Fibroblast of gingiva (primary cell): Measurements from ENCODE around the gene LECT2.
A peak's percentile ranks its signal among the peaks of the same experiment; 100 is the strongest.

ENCODE experiments used
- DNase-seq: peaks from one replicate; pipeline ENCODE4 v3.0.0-alpha.2; 2011; ENCODE audit warnings: low read depth

Gene LECT2

DNA sequence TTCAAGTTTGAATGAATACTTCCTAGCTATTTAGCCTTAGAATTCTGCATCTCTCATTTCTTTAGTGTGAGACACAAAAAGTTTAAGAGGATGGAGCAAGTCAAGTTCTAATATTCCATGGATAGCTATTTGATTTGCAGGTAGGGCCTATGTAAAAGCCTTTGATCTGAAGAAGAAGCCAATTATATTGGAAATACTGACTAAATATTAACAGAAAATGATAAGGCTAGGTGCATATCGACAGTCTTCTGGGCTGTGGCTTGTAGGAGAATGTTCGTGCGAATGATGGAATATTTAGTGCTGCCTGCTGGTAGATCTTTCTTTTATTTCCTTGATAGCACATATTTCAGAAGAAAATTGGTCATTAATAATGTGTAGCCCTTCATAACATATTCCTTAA lies at the start of gene LECT2:
Gene LECT2, minus strand, starts transcription at position 85 of the 400 bp plus-strand sequence. CDS start 150 bp downstream, outside the sequence.
- no peak for DNase-seq

DNA sequence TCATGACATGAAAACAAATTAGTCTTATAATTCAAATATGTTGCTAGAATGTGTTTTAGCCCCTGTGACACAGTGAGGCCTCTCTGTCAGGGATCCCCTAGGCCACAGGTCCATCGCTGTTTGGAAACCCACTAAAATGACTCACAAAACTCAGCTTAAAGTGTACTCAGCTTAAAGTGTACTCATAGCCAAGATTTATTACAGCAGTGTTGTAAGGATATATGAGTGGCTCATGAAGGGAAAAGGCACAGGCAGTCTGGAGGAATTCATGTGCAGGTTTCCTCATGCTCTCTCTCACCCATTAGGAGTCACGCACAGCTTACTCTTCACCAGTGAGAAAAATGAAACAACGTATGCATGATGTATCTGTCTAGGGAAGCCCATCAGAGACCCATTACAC lies 49.7 kb upstream of the LECT2 start:
- DNase-seq: peak; percentile 46

DNA sequence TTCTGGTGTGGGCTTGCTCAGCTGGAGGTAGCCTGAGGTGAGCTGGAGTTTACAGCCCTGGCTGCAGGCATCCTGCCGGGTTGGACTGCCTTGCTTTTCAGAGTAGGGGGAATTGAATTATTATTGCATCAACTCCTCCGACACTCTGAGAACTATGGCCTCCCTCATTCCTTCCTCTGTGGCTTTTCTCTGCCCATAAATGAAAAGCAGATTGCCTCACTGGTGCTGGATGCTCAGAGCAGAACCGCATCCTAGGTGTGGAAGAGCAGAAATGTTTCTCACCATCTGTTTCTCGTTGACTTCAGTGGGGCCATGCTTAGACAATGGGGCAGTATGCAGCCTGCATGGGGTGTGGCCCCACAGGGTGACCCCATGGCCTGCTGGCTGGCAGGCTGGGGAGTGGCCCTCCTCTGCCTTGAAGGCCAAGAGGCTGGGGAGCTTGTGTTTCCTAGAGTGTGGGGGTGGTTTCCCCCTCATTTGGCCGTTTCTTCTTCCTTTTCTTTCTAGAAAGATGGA lies 46.7 kb upstream of the LECT2 start:
- DNase-seq: peak; percentile 86

DNA sequence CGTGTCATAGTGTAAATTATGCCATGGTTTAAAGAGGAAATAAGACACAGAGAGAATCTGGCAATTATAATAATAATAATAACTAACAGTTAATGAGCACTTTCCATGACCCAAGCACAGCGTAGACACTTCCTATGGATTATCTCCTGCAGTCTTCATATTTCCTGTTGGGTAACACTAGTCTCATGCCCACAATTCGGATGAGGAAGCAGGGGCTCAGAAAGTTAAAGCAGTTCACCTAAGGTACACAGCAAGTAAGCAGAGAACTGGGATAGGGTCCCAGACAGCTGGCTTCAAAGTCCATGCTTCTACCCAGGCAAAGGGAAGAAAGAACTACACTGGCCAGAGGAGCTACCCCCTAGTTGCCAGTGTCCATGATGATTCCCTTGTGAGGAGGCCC lies 46.1 kb upstream of the LECT2 start:
- no peak for DNase-seq

DNA sequence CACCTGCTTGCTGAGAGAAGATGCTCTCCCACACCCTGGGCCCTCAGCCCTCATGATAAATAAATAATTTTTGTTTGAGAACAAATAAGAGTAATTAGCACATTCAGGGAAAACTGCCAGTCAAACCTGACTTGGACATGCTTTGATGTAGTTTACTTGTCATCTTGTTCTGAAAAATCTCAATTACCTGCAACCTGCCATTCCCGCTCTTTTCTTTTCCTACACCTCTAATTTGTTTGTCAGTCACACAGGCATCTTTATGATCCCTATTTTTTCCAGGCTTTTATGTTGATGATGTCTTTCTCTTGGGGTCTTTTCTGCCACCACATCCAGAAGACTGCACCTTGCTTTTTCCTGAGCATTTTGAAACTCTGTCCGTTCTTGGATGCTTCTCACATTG lies 45.4 kb upstream of the LECT2 start:
- no peak for DNase-seq

DNA sequence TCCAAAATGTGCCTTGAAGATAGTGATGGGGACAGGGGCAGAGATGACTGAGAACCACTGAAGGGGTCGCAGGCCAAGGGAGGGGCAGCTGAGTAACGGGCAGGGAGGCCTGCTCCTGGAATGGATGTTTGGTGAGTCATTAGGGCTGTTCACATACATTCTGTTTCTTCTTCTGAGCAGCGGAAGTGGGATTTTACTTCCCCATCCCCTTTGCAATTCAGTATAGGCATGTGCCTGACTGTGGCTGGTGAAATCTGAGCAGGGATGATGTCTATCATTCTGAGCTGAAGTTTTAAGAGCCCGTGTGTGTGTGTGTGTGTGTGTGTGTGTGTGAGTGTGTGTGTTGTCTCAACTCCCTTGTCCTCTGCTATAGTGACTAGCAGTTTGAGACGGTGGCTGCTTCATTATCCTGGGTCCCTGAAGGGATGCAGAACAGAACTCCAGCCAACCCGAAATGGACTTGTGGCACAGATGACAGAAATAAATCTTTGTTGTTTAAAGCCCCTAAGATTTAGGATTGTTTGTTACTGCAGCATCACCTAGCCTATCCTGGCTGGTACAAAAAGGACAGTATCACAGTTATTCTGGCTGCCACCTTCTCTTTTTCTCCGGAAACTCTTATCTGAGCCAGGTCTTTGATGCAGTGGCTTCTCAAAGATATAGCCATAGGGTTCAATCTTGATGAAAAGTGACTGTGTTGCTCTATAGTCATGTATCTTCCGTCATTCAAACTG lies 44.8 kb upstream of the LECT2 start:
- no peak for DNase-seq

DNA sequence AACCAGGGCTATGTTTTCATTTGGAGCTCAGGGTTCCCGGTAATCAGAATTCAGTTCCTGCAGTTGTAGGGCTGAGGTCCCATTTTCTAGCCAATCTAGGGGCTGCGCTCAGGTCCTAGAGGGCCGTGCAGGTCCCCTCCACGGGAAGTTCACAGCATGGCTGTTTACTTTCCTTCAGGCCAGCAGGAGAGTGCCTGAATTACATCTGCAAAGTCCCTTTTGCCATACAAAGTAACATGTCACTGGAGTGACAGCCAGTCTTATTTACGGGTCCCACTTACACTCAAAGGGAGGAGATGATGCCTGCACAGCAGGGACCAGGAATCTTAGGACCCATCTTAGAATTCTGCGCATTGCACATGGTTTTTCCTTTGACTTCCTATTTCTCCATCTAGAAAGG lies 44.1 kb upstream of the LECT2 start:
- DNase-seq: no peak

DNA sequence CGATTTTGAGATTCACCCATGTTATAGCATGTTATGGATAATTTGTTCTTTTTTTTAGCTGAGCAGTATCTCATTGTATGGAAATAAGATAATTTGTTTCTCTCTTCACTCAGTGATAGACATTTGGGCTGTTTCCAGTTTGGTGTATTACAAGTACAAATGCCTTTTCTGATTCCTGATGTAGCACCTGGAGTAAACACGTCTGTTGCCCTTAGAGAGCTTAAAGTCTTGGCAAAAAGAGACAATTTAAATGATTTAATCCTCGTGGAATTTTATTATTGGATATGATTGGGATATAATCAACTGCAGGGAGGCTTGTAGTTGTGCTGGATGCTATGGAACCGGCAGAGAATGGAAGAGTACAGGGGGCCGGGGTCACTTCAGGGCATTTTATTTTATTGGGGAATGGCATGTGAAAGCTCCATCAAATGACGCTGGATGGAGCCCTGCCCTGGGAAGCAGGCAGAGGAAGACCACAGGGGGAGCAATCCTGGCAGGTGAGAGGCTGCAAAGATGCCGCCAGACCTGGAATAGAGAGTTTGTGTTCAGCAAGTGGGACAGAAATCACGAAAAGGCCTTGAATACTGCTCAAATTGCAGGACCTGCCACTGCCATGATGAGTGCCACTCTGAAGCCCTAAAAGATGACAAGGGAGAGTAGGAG lies 43.0 kb upstream of the LECT2 start:
- DNase-seq: no peak

DNA sequence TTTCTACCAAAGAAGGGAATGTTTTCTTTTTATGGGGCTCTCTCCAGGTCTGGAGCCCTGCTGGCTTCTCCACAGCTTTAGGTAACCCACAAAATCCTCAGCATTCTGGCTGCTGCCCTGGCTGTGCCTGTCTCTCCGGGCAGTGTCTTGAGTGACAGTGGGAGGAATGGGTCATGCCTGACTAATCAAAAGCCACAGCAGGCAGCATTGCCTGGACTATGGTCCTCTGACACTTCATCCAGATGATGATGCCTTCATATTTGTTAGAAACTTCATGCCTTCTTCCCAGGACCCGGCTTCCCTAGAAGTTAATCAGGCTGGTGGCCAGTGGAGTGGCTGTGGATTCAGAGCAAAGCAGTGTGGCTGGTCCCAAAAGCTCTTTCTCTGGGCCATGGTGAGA lies 41.8 kb upstream of the LECT2 start:
- no peak for DNase-seq

DNA sequence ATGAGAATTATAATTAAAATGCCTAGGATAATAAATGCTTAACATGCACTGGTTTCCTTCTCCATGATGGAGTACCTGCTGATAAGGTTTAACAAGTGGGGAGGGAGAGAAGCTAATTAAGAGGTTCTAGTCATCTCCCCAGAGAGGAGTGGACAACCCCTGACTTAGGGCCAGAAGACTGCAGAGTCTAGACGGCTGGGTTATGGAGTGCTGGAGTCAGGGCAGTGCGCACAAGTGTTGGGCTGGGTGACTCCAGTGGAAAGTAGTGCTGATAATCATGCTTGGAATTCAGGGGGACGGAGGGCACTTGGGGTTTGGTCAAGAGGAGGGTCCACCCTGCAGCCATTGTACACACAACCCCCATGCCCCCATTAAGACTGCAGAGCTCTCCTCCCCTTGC lies 41.2 kb upstream of the LECT2 start:
- DNase-seq: no peak

DNA sequence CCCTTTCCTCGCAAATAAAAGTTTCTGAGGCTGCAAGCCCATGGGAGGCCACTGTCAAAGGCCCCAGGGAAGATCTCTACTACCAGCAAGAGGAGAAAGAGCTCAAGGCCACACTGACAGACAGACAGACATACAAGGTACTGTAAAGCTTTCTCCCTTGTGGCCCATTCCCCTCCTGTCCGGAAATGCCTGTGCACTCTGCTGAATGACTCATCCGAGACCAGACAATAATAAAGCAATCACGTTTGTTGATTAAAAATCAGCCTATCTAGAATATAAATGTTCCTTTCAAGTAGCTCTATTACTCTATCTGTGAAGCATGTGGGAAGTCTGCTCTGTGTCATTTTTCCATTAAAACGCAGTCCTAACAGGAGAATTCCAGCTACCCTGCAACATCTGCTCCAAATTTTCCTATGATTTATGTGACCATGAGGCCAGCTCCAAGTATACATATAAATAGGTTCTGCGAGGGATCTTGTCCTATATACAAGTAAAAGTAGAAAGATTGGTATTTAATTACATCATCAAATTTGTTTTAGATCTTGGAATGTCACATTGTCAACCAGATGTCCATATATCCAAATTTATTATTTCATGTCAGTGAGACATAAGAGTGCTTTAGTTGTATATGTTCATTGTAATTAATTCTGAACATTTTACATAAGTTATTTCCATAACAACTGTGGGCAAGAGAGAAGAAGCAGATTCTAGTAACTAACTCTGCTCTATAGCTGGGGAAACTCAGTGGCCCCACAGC lies 39.3 kb upstream of the LECT2 start:
- DNase-seq: no peak

DNA sequence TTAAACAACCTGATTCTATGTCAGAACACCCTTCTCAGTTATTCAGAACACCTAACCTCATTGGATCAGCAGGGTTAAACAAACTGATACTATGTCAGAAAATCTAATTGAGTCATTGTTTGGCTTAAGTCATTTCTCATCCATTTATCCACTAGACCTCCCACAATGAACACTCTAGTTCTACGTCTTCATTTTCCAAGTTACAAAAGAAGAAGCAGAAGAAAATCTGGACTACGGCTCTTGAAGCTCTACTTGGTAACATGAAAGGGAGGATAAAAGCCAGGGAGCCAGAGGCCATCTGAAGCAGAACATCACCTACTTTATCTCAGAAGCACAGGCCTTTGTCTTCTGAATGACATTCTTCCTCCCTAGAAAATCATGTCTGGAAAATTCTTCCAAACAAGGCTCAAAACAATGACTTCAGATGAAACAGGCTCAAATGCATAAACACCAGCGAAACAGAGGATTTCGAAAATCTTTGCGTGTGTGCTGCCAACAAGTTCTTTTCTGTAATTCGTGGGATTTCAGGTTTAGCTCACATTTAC lies 38.6 kb upstream of the LECT2 start:
- peak; percentile 66 for DNase-seq

DNA sequence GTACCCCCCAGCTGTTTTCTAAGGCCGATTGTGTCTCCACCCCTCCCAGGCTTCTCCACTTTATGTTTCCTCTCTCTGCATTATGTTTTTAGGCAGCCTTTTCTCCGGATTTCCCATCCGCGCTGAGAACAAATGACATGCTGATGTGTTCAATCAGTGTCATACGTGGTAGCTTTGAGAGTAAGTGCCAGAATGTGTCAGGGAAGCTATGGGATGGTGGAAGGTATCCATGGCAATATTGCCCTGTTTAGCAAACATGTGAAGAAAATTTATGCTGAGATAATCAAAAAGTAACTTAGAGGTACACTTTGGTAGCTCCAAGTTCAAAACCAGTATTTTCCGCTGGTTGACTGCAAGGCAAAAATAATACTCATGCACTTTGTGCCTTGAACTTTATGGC lies 36.6 kb upstream of the LECT2 start:
- no peak for DNase-seq

DNA sequence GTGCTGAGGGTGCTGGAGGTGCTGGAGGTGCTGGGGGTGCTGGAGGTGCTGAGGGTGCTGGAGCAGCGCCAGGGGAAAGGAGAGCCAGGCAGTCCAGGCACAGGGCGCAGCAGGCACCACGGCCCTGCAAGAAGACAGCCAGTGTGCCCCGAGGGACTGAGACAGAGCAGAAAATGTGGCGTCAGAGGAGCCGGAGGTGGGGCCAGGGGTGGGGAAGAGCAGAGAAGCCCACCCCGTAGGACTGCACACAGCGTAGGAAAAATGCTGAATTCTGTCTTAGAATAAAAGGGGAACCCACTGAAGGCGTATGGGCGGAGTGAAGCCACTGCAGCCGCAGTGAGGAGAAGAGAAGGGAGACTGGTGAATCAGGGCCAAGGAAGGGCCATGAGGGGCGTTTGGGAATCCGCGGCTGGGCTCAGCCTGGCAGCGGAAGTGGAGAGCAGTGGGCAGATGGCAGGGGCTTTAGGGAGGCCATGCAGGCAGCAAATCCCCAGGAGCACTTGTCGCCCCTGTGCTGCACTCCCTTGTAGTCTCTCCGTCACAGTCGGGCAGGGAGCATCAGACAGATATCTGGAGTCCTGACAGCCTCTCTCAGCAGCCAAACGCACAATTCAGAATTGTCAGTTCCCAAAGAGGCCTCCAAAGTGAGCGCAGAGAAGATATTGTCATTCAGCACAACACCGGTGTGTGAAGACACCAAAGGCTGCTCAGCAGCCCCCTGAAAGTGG lies 35.9 kb upstream of the LECT2 start:
- DNase-seq: no peak

DNA sequence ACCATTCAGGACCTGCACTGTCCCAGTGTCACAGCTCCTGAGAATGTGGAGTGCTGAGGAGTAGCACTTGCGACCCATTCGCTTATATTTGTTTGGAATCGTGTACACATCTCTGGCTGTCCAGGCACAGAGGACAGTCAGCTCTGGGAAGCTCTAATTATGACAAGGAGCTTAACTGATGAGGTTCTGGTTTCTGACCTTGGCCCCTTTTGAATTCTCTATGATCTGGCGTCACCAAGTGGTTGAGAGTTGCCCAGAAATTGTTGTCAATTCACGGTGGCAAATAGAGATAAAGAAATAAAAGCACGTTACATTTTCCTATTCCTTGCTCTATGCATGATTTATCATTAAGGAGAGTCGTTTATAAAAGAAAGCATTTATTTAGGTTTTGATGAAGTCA lies 34.9 kb upstream of the LECT2 start:
- DNase-seq: no peak

DNA sequence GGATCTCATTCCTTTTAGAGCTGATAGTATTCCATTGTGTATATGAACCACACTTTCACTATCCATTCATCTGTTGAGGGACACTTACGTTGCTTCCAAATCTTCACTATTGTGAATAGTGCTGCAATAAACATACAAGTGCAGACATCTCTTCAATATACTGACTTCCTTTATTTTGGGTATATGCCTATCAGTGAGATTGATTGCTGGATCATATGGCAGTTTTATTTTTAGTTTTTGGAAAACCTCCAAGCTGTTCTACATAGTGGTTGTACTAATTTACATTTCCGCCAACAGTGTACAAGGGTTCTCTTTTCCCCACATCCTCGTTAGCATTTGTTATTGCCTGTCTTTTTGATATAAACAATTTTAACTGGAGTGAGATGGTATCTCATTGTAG lies 33.8 kb upstream of the LECT2 start:
- DNase-seq: no peak

DNA sequence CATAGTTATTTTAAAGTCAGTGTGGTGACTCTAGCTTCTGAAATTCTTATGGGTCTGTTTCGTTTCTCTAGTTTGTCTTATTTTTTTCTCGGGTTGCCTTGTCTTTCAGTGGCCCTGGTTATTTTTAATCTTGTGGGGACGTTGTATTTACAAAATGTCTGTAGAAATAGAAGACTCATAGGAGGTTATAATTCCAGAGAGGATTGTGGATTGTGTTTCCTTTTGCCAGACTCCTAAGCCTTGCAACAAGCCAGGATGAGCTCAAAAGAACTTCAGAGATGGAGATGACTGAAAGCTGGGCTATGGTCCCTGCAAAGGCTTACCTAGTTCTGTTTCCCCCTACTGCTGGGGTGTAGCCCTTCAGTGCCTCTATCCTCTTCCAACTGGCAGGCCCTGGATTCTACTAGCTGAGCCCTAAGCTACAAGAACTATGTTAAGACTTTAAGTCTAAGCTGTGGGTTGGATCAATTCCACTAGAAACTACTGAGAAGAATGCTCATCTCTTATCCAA lies 32.2 kb upstream of the LECT2 start:
- peak; percentile 30 for DNase-seq

DNA sequence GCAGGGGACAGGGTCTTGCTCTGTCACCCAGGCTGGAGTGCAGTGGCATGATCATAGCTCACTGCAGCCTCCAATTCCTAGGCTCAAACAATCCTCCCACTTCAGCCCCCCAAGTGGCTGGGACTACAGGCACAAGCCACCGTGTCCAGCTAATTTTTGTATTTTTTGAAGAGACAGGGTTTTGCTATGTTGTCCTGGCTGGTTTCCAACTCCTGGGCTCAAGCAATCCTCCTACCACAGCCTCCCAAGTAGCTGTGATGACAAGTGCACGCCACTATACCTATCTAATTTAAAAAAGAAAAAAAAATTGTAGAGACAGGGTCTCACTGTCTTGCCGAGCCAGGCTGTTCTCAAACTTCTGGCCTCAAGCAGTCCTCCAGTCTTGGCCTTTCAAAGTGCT lies 31.6 kb upstream of the LECT2 start:
- no peak for DNase-seq

DNA sequence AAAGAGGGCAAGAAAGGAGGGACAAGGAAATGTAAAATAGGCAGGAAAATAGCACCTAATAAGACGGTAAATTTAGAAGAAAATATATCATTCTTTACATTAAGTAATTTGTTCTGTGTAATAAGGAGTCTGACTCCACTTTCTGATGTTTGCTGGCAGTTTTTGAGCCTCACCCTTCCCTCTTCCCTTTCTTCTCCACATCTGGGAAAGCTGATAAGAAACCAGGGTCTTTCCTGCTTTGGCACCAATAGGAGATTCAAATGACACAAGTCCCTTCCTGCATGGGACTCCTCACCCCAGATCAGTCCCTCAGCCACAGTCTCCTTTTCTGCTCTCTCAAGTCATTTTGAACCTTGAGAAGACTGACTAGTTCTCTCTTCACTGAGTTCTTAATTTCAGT lies 31.2 kb upstream of the LECT2 start:
- no peak for DNase-seq

DNA sequence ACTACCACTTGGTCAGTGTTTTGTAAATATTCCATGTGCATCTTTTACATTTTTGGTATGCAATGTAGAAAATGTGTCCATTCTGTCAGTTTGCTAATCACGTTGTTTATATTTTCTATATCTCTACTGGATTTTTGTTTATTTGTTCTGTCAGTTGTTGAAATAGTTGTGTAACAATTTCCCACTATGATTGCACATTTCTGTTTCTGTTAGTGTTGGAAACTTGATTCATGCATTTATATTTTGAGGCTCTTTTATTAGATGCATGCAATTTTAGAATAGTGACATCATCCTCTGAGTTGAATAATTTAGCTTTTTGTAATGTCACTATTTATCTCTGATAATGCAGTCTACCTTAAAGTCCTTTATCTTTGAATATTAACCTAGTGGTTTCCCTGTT lies 25.8 kb upstream of the LECT2 start:
- peak; percentile 84 for DNase-seq

DNA sequence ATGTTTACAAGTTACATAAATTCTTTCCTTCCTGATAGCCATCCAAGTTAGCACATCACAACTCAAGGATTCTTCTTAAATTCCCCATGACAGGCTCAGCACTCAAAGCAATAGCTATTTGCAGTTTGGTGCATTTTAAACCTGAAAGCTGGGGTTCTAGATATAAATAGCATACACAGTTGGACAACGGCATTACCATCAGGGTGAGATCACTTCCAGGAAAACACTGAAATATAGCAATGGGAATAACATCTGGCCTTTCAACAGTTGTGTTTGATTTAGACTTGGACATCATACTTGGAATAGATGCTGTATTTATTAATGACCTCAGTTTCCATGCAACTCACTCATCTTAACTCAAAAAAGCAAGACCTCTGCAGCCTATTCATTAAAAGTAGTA lies 24.7 kb upstream of the LECT2 start:
- DNase-seq: peak; percentile 93

DNA sequence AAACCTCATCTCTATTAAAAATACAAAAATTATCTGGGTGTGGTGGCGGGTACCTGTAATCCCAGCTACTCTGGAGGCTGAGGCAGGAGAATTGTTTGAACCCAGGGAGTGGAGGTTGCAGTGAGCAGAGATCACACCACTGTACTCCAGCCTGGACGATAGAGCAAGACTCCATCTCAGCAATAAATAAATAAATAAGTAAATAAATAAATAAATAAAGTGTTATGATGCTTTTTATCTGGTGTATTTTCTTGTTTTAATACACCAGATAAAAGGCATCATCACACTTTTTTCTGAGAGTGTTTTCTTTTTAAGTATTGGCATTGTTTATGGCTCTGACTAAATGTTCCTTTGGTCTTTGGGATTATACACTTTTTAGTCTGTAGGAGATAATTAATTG lies 24.2 kb upstream of the LECT2 start:
- no peak for DNase-seq
